ENCODE measurements around the gene CYSLTR2.

CYSLTR2 gene

GRCh38 chr13:48737689-48738088, 84.0 kb downstream of the CYSLTR2 start:
- DNase-seq (ENCODE audit: low read depth in 1 of 2, low spot score in 1 of 2), result no peak

- DNase-seq (ENCODE audit: low read depth in 1 of 2, low spot score in 1 of 2), result no peak
Measured at GRCh38 chr13:48738311-48738710, 84.6 kb downstream of the CYSLTR2 start.

- DNase-seq (ENCODE audit: low read depth in 1 of 2, low spot score in 1 of 2), result no peak
Measured at GRCh38 chr13:48739386-48739964, 85.7 kb downstream of the CYSLTR2 start.

- no peak for DNase-seq (ENCODE audit: low read depth in 1 of 2, low spot score in 1 of 2)
Measured at GRCh38 chr13:48741377-48741776, 87.6 kb downstream of the CYSLTR2 start.

- no peak for DNase-seq (ENCODE audit: low read depth in 1 of 2, low spot score in 1 of 2)
Measured at GRCh38 chr13:48746821-48747220, 93.1 kb downstream of the CYSLTR2 start.

- DNase-seq (ENCODE audit: low read depth in 1 of 2, low spot score in 1 of 2), result no peak
Measured at GRCh38 chr13:48748681-48749080, 95.0 kb downstream of the CYSLTR2 start.

GRCh38 chr13:48749144-48749543, 95.4 kb downstream of the CYSLTR2 start:
- no peak for DNase-seq (ENCODE audit: low read depth in 1 of 2, low spot score in 1 of 2)

- DNase-seq (ENCODE audit: low read depth in 1 of 2, low spot score in 1 of 2), result peak; percentile 36 to 73
Measured at GRCh38 chr13:48749699-48750473, 96.2 kb downstream of the CYSLTR2 start.

GRCh38 chr13:48750588-48751383, 97.1 kb downstream of the CYSLTR2 start:
- no peak for DNase-seq (ENCODE audit: low read depth in 1 of 2, low spot score in 1 of 2)

- DNase-seq (ENCODE audit: low read depth in 1 of 2, low spot score in 1 of 2), result no peak
Measured at GRCh38 chr13:48760626-48761025, 106.9 kb downstream of the CYSLTR2 start.

Data from activated CD4-positive, alpha-beta T cell treated with anti-CD3 and anti-CD28 coated beads, Interleukin-2, amount 50 U/mL, for 24 hours (primary cell).